Measurements from ENCODE around the gene KCNQ5. TPM values are rescaled to one million over a fixed set of nuclear protein-coding genes. Genes with fewer than 3 reads are reported as not detected.

KCNQ5 gene
- total RNA-seq, 1 experiment from 2014 or later = 0.31 TPM

- no peak overlapping the region for H3K4me3 ChIP-seq (ENCODE audit: insufficient read depth, low read depth, low read length)
- no peaks in the 10 kb centered on the region for H3K27me3 ChIP-seq (ENCODE audit: control insufficient read depth, insufficient read depth, low read length)
- no peak for DNase-seq
- no peaks in the 10 kb centered on the region for H3K36me3 ChIP-seq (replicated peaks; ENCODE audit: control insufficient read depth, insufficient read depth, low read length)
Observed at GRCh38 chr6:73041051-73041450, 419.2 kb downstream of the KCNQ5 start.

DNA sequence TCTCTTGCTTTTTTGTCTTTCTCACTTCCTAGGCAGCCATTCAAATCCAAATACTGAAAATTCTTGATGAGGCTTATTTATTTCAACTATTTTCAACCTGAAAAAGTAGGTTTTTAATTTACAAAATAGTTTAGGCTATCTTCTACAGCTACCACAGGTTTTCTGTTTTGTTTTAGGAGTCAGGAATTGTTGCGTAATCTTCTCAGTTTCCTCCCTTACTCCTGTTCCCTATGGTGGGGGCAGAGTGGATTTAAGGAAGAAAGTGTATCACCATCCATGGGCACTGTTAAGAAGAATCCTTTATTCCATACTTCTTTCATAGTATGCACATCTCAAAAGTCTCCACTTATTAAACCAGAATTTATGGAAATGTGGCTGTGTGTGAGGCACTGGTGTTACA lies 421.0 kb downstream of the KCNQ5 start:
- no peaks in the 10 kb centered on the region for H3K36me3 ChIP-seq (replicated peaks; ENCODE audit: control insufficient read depth, insufficient read depth, low read length)
- DNase-seq = no peak
- no peak overlapping the region for H3K4me3 ChIP-seq (ENCODE audit: insufficient read depth, low read depth, low read length)
- H3K27me3 ChIP-seq (ENCODE audit: control insufficient read depth, insufficient read depth, low read length) = no peaks in the 10 kb centered on the region

- no peak for DNase-seq
- H3K4me3 ChIP-seq (ENCODE audit: insufficient read depth, low read depth, low read length) = no peak overlapping the region
Observed at GRCh38 chr6:73043446-73043845, 421.6 kb downstream of the KCNQ5 start.

DNA sequence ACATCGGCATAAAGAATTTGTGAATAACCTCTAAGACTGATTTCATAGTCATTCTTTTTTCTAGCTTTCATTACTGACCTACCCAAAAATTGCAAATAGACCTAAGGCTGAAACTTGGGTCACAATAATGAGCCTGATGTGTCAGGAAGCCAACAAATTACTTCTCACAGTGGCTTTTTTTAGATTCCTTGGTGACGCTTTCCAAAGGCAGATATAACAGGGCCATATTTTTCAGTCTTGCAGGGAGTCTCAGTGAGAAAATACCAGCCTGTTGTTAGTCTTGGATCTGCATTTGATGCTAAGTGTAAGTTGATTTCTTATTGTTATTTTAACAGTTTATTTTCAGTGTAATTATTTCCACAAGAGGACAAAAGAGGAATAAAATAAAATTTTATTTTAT lies 423.7 kb downstream of the KCNQ5 start:
- Histone ChIP-seq H3K4me3 (ENCODE audit: insufficient read depth, low read depth, low read length) (no peak overlapping the region), H3K36me3 (replicated peaks; ENCODE audit: control insufficient read depth, insufficient read depth, low read length) (no peaks in the 10 kb centered on the region), H3K27me3 (ENCODE audit: control insufficient read depth, insufficient read depth, low read length) (no peaks in the 10 kb centered on the region)
- no peak for DNase-seq

More at GRCh38 chr6:73043446-73043845, 421.6 kb downstream of the KCNQ5 start:
- Histone ChIP-seq H3K27me3 (ENCODE audit: control insufficient read depth, insufficient read depth, low read length) (no peaks in the 10 kb centered on the region), H3K36me3 (replicated peaks; ENCODE audit: control insufficient read depth, insufficient read depth, low read length) (no peaks in the 10 kb centered on the region)

- Histone ChIP-seq H3K27me3 (ENCODE audit: control insufficient read depth, insufficient read depth, low read length) (no peaks in the 10 kb centered on the region), H3K36me3 (replicated peaks; ENCODE audit: control insufficient read depth, insufficient read depth, low read length) (no peaks in the 10 kb centered on the region), H3K4me3 (ENCODE audit: insufficient read depth, low read depth, low read length) (no peak overlapping the region)
- no peak for DNase-seq
Observed at GRCh38 chr6:73047801-73048200, 425.9 kb downstream of the KCNQ5 start.

DNA sequence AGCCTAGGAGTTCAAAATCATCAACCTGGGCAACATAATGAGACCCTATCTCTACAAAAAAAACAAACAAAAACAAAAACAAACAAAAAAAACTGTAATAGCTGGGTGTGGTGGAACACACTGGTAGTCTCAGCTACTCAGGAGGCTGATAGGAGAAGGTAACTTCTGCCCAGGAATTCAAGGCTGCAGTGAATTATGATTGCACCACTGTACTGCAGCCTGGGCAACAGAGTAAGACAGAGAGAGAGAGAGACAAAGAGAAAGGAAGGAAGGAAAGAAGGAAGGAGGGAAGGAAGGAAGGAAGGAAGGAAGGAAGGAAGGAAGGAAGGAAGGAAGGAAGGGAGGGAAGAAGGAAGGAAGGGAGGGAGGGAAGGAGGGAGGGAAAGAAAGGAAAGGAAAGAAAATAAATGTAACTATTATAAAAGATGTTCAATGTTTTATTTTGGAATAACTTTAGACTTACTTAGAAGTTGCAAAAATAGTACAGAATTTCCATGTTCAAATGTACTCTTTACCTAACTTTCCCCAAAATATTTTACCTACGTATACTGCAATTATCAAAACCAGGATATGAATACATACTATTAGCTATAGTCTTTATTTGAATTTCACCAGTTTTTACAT lies 428.2 kb downstream of the KCNQ5 start:
- DNase-seq = no peak
- Histone ChIP-seq H3K4me3 (ENCODE audit: insufficient read depth, low read depth, low read length) (no peak overlapping the region), H3K27me3 (ENCODE audit: control insufficient read depth, insufficient read depth, low read length) (no peaks in the 10 kb centered on the region), H3K36me3 (replicated peaks; ENCODE audit: control insufficient read depth, insufficient read depth, low read length) (no peaks in the 10 kb centered on the region)

- no peak for DNase-seq
- no peaks in the 10 kb centered on the region for H3K36me3 ChIP-seq (replicated peaks; ENCODE audit: control insufficient read depth, insufficient read depth, low read length)
- no peak overlapping the region for H3K4me3 ChIP-seq (ENCODE audit: insufficient read depth, low read depth, low read length)
- no peaks in the 10 kb centered on the region for H3K27me3 ChIP-seq (ENCODE audit: control insufficient read depth, insufficient read depth, low read length)
Observed at GRCh38 chr6:73050706-73051105, 428.8 kb downstream of the KCNQ5 start.

- Histone ChIP-seq H3K36me3 (replicated peaks; ENCODE audit: control insufficient read depth, insufficient read depth, low read length) (no peaks in the 10 kb centered on the region), H3K27me3 (ENCODE audit: control insufficient read depth, insufficient read depth, low read length) (no peaks in the 10 kb centered on the region), H3K4me3 (ENCODE audit: insufficient read depth, low read depth, low read length) (no peak overlapping the region)
- DNase-seq = no peak
Observed at GRCh38 chr6:73051147-73051546, 429.3 kb downstream of the KCNQ5 start.

DNA sequence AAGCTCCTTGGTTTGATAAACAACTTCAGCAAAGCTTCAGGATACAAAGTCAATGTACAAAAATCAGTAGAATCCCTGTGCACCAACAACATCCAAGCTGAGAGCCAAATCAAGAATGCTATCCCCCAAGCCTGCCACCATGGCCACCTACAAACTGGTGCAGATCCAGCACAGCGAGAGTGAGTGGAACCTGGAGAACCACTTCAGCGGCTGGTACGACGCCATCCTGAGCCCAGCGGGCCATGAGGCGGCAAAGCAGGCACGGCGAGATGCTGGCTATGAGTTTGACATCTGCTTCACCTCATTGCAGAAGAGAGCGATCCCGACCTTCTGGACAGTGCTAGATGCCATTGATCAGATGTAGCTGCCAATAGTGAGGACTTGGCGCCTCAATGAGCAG lies 433.1 kb downstream of the KCNQ5 start:
- H3K36me3 ChIP-seq (replicated peaks; ENCODE audit: control insufficient read depth, insufficient read depth, low read length) = no peaks in the 10 kb centered on the region
- no peaks in the 10 kb centered on the region for H3K27me3 ChIP-seq (ENCODE audit: control insufficient read depth, insufficient read depth, low read length)
- DNase-seq = no peak
- no peak overlapping the region for H3K4me3 ChIP-seq (ENCODE audit: insufficient read depth, low read depth, low read length)

GRCh38 chr6:73058736-73059135 lies 436.9 kb downstream of the KCNQ5 start:
- DNase-seq = no peak
- H3K27me3 ChIP-seq (ENCODE audit: control insufficient read depth, insufficient read depth, low read length) = no peaks in the 10 kb centered on the region
- H3K36me3 ChIP-seq (replicated peaks; ENCODE audit: control insufficient read depth, insufficient read depth, low read length) = no peaks in the 10 kb centered on the region
- H3K4me3 ChIP-seq (ENCODE audit: insufficient read depth, low read depth, low read length) = no peak overlapping the region

DNA sequence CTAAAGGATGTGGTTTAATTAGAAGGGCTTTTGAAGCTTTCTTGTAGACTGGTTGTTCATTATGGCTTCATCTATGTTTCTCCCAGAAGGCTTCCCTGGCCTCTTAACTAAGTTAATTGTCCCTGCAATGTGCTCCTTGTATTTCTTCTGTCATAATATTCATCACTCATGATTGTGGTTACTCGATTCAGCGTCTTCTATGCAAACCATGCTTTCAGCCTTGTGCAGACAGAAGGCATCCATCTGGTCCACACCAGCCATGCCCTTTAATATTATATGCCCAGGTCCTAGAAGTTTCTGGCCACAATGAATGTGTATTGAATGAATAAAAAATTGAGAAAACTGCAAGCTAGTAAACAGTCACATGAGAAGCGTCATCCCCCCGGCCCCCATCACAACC lies 440.3 kb downstream of the KCNQ5 start:
- no peak for DNase-seq
- Histone ChIP-seq H3K4me3 (ENCODE audit: insufficient read depth, low read depth, low read length) (no peak overlapping the region), H3K27me3 (ENCODE audit: control insufficient read depth, insufficient read depth, low read length) (no peaks in the 10 kb centered on the region), H3K36me3 (replicated peaks; ENCODE audit: control insufficient read depth, insufficient read depth, low read length) (no peaks in the 10 kb centered on the region)

- Histone ChIP-seq H3K36me3 (replicated peaks; ENCODE audit: control insufficient read depth, insufficient read depth, low read length) (no peaks in the 10 kb centered on the region), H3K27me3 (ENCODE audit: control insufficient read depth, insufficient read depth, low read length) (no peaks in the 10 kb centered on the region), H3K4me3 (ENCODE audit: insufficient read depth, low read depth, low read length) (no peak overlapping the region)
- no peak for DNase-seq
Observed at GRCh38 chr6:73062837-73063236, 441.0 kb downstream of the KCNQ5 start.

DNA sequence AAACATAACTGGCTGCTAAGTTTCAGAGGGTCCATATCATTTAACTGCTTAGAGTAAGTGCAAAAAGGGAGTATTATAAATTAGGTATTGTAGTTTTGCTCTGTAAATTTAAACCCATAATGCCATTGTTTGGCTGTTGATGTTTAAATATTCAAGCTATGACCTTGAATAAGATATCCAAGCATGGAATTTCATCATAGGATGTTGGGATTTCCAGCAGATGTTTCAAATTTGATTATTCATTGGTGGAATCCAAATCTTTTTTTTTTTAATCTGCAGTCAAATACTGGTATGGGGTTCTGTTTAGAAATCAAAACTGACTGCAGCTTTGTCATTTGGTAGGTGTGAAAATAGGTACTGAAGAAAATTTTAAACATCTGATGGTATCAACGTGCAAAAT lies 442.4 kb downstream of the KCNQ5 start:
- DNase-seq = no peak
- Histone ChIP-seq H3K36me3 (replicated peaks; ENCODE audit: control insufficient read depth, insufficient read depth, low read length) (no peaks in the 10 kb centered on the region), H3K4me3 (ENCODE audit: insufficient read depth, low read depth, low read length) (no peak overlapping the region), H3K27me3 (ENCODE audit: control insufficient read depth, insufficient read depth, low read length) (no peaks in the 10 kb centered on the region)

GRCh38 chr6:73073238-73073637 lies 451.4 kb downstream of the KCNQ5 start:
- H3K36me3 ChIP-seq (replicated peaks; ENCODE audit: control insufficient read depth, insufficient read depth, low read length) = no peaks in the 10 kb centered on the region
- no peaks in the 10 kb centered on the region for H3K27me3 ChIP-seq (ENCODE audit: control insufficient read depth, insufficient read depth, low read length)
- DNase-seq = no peak
- no peak overlapping the region for H3K4me3 ChIP-seq (ENCODE audit: insufficient read depth, low read depth, low read length)

GRCh38 chr6:73074175-73074574 lies 452.3 kb downstream of the KCNQ5 start:
- Histone ChIP-seq H3K4me3 (ENCODE audit: insufficient read depth, low read depth, low read length) (no peak overlapping the region), H3K27me3 (ENCODE audit: control insufficient read depth, insufficient read depth, low read length) (no peaks in the 10 kb centered on the region), H3K36me3 (replicated peaks; ENCODE audit: control insufficient read depth, insufficient read depth, low read length) (no peaks in the 10 kb centered on the region)
- no peak for DNase-seq

Data from H7 (cell line).